ENCODE data around the gene PTPN7. TPM values are rescaled to one million over a fixed set of nuclear protein-coding genes. Genes with fewer than 3 reads are reported as not detected.
A peak's percentile ranks its signal among the peaks of the same experiment; 100 is the strongest.

PTPN7 gene
- total RNA-seq, 1 donor from 2014 or later: not detected

DNA sequence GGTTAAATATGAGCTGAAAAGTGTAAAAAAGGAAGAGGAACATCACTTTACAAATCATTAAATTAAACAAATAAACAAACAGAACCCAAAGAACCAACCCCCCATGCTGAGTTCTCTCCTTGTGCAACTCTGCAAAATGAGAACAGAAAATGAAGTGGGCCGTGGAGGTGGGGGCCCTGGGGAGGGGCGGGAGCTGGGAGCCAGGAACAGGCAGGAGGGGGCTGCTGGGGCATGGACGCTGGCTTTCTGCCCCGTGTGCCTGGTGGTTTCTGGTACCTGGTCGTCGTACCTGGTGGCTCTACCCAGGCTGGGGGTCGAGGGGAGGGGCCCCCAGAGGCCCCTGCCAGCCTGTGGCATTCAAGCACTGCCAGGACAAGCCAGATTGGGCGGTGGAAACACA, 26.9 kb downstream of the PTPN7 start:
- no peak for FAIRE-seq
- DNase-seq (ENCODE audit: low spot score in 2 of 2): no peak

- FAIRE-seq: no peak
- DNase-seq (ENCODE audit: low spot score in 2 of 2): peak; percentile 55 to 57
Measured at GRCh38 chr1:202133001-202133400, 27.4 kb downstream of the PTPN7 start.

DNA sequence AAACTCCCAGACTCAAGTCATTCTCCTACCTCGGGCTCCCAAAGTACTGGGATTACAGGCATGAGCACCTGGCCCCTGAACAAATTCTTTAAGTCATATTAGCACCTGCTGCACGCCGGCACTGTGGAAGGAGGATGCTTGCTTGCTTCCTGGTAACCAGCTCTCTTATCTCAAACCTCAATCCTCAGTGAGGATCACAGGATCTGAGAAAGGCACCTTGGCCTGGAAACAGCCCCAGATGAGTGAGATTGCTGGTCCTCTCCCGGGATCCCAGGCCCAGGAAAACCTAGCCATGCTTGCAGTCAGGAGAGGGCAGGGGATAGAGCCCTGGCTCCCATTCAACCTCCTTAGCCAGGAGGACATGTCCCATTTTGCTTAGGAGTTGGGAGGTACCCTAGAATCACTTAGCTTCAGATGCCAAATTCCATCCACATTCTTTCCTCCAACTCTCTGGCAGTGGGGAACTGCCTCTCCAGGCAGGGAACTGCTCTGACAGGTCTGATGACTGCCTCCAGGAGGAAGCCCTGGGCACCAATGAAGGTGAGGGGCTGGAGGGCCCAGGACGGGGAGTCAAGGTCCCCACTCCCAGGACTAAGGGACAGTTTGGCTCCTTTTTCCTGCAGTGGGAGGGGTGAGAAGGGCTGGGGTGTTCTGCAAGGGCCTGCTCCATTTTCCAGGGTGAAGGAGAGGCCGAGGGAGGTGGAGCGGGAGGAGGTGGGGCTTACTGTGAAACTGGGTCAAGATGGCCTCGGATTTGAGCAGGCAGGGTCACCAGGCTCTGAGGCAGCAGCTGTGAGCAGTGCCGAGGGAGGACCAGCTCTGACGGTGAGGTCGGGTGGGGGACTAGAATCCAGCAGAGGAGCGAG, 28.2 kb downstream of the PTPN7 start:
- DNase-seq (ENCODE audit: low spot score in 2 of 2): peak; percentile 43 to 62

GRCh38 chr1:202130816-202131522, 29.4 kb downstream of the PTPN7 start:
- no peak for FAIRE-seq

More for the DNA sequence above, 28.2 kb downstream of the PTPN7 start:
- no peak for FAIRE-seq

DNA sequence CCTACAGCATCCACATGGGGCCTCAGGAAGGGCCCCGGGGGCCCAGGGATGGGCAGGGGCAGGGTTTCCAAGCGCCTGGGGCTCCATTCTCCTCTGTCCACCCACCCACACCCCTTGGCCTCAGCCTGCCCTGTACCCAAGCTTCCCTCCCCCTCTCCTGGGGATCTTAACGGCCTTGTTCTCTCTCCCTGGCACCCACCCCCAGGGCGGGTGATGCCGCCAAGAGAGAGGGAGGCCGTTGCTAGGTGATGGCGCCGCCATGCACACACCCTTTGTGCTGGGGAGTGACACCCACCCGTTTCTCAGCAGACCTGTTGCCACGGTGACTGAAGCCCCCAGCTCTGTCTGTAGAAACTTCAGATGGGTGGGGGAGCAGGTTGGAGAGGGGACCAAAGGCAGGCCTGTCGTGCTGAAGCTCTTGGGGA, 30.1 kb downstream of the PTPN7 start:
- DNase-seq (ENCODE audit: low spot score in 2 of 2): peak; percentile 63 to 75
- no peak for FAIRE-seq

More at GRCh38 chr1:202130816-202131522, 29.4 kb downstream of the PTPN7 start:
- DNase-seq (ENCODE audit: low spot score in 2 of 2): peak; percentile 68 to 71

GRCh38 chr1:202129453-202130296, 30.7 kb downstream of the PTPN7 start:
- no peak for FAIRE-seq

DNA sequence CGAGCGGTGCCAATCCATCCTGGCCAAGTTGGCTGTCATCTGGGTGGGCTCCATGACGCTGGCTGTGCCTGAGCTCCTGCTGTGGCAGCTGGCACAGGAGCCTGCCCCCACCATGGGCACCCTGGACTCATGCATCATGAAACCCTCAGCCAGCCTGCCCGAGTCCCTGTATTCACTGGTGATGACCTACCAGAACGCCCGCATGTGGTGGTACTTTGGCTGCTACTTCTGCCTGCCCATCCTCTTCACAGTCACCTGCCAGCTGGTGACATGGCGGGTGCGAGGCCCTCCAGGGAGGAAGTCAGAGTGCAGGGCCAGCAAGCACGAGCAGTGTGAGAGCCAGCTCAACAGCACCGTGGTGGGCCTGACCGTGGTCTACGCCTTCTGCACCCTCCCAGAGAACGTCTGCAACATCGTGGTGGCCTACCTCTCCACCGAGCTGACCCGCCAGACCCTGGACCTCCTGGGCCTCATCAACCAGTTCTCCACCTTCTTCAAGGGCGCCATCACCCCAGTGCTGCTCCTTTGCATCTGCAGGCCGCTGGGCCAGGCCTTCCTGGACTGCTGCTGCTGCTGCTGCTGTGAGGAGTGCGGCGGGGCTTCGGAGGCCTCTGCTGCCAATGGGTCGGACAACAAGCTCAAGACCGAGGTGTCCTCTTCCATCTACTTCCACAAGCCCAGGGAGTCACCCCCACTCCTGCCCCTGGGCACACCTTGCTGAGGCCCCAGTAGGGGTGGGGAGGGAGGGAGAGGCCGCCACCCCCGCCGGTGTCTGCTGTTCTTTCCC, 32.4 kb downstream of the PTPN7 start:
- DNase-seq (ENCODE audit: low spot score in 2 of 2) (no peak), FAIRE-seq (no peak)

More at GRCh38 chr1:202129453-202130296, 30.7 kb downstream of the PTPN7 start:
- no peak for DNase-seq (ENCODE audit: low spot score in 2 of 2)

DNA sequence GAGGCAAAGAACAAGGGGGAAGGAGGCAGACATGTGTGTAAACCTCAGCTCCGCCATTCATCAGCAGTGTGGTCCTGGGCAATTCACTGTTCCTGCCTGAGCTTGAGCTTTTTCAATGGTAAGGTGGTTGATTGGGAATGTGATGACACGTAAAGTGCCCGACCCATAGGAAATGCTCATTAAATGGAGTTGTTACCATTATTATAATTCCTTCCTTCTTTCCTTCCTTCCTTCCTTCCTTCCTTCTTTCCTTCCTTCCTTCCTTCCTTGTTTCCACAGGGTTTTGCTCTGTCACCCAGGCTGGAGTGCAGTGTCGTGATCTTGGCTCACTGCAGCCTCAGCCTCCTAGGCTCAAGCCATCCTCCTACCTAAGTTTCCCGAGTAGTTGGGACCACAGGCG, 33.3 kb downstream of the PTPN7 start:
- DNase-seq (ENCODE audit: low spot score in 2 of 2) (no peak), FAIRE-seq (no peak)

- FAIRE-seq: no peak
- no peak for DNase-seq (ENCODE audit: low spot score in 2 of 2)
Measured at GRCh38 chr1:202126426-202126825, 34.0 kb downstream of the PTPN7 start.

GRCh38 chr1:202125611-202126010, 34.8 kb downstream of the PTPN7 start:
- DNase-seq (ENCODE audit: low spot score in 2 of 2) (no peak), FAIRE-seq (no peak)

- no peak for FAIRE-seq
- no peak for DNase-seq (ENCODE audit: low spot score in 2 of 2)
Measured at GRCh38 chr1:202124142-202124541, 36.3 kb downstream of the PTPN7 start.

DNA sequence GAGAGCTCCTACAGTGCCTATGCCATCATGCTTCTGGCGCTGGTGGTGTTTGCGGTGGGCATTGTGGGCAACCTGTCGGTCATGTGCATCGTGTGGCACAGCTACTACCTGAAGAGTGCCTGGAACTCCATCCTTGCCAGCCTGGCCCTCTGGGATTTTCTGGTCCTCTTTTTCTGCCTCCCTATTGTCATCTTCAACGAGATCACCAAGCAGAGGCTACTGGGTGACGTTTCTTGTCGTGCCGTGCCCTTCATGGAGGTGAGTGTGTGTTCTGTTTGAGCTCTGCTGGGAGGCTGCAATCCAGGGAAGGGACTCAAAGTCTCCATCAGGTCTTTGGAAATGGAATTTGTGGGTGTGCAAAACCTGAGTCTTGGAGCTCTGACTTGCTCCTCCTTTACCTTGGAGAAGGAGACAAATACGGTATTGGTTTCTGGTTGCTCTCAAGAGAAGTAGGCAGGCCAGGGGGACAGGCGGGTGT, 37.0 kb downstream of the PTPN7 start:
- FAIRE-seq (no peak), DNase-seq (ENCODE audit: low spot score in 2 of 2) (no peak)

DNA sequence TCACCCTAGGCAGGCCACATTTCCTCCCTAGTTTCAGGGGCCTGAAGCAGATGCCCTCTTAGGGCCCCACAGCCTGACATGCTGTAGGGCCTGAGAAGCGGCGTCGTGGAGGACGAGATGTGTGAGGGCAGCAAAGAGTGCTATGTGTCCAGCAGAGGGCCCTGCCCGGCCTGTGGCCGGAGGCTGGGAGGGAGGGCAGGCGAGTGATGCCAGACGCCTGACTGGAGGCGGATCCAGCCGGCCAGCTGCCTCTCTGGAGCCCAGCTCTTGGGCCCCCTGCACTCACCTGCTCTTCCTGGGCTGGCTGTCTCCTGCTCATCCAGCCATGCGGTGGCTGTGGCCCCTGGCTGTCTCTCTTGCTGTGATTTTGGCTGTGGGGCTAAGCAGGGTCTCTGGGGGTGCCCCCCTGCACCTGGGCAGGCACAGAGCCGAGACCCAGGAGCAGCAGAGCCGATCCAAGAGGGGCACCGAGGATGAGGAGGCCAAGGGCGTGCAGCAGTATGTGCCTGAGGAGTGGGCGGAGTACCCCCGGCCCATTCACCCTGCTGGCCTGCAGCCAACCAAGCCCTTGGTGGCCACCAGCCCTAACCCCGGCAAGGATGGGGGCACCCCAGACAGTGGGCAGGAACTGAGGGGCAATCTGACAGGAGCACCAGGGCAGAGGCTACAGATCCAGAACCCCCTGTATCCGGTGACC, 37.6 kb downstream of the PTPN7 start, which contains the start of gene GPR37L1:
Gene GPR37L1 (plus strand): TSS at position 279 of the 697 bp plus-strand sequence. CDS start 47 bp downstream, at position 326.
- FAIRE-seq (no peak), DNase-seq (ENCODE audit: low spot score in 2 of 2) (peak; percentile 63 to 75)

DNA sequence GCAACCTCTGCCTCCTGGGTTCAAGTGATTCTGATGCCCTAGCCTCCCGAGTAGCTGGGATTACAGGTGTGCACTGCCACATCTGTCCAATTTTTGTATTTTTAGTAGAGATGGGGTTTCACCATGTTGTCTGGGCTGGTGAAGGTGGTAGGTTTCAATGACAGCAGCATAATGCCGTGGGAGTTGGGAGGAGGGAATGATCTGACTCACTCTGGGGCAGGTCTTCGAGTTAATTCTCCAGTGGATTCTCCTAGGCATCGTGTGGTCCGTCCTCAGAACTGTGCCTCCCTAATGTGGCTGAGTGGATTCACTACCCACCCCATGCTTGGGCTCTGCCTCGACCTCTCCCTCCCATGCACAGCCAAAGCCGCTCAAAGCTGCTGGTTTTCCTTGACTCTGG, 39.4 kb downstream of the PTPN7 start:
- FAIRE-seq (no peak), DNase-seq (ENCODE audit: low spot score in 2 of 2) (no peak)

DNA sequence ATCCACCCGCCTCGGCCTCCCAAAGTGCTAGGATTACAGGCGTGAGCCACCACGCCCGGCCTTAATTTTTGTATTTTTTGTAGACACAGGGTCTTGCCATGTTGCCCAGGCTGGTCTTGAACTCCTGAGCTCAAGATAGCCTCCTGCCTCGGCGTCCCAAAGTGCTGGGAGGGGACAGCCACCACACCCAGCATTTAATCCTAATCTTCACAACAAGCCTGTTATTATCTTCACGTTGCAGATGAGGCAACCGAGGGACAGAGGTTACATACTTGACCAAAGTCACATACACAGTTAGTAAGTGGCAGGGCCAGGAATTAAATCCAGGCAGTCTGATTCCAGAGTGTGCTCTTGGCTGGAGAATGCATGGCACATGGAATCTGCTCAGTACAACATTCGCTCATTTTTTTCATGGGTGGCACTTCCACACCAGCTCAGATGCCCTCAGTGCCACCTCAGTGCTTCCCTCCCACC, 42.5 kb downstream of the PTPN7 start:
- FAIRE-seq: no peak

GRCh38 chr1:202116287-202116686, 44.1 kb downstream of the PTPN7 start:
- DNase-seq (ENCODE audit: low spot score in 2 of 2): no peak
- FAIRE-seq: no peak

More for the DNA sequence above, 42.5 kb downstream of the PTPN7 start:
- DNase-seq (ENCODE audit: low spot score in 2 of 2): no peak

- FAIRE-seq (no peak), DNase-seq (ENCODE audit: low spot score in 2 of 2) (no peak)
Measured at GRCh38 chr1:202113690-202114300, 46.6 kb downstream of the PTPN7 start.

Data from frontal cortex (tissue), 4 donors.